NCI-H1417 (cell line): Measurements from ENCODE around the gene ELN.

Source experiments
- DNase-seq, 3 experiments: peaks; one replicate each; lab custom pipeline; 2025; lab: John Stamatoyannopoulos, UW

The ELN gene

GRCh38 chr7:74023786-74024185 lies 4.2 kb upstream of the ELN start:
- DNase-seq = no peak

- peak in 1 of 3 experiments; percentile 23 for DNase-seq
Observed at GRCh38 chr7:74025146-74025545, 2.8 kb upstream of the ELN start.

- DNase-seq = no peak
Observed at GRCh38 chr7:74025730-74026129, 2.2 kb upstream of the ELN start.

GRCh38 chr7:74026406-74026902 lies 1.5 kb upstream of the ELN start:
- DNase-seq = no peak

GRCh38 chr7:74026903-74027682 lies 880 bp upstream of the ELN start:
- DNase-seq = peak; percentile 27 to 44 (median 29)

- DNase-seq = peak in 1 of 3 experiments; percentile 54
Observed at GRCh38 chr7:74028321-74028838, 407 bp downstream of the ELN start.

GRCh38 chr7:74029089-74029785 lies 1.3 kb downstream of the ELN start:
- DNase-seq = no peak

GRCh38 chr7:74029991-74030415 lies 2.0 kb downstream of the ELN start:
- peak in 2 of 3 experiments; percentile 21 to 38 for DNase-seq

GRCh38 chr7:74030861-74031260 lies 2.9 kb downstream of the ELN start:
- DNase-seq = no peak

GRCh38 chr7:74031403-74032190 lies 3.6 kb downstream of the ELN start:
- DNase-seq = no peak

- no peak for DNase-seq
Observed at GRCh38 chr7:74032191-74032490, 4.2 kb downstream of the ELN start.

GRCh38 chr7:74032624-74033371 lies 4.8 kb downstream of the ELN start:
- no peak for DNase-seq

GRCh38 chr7:74033372-74034311 lies 5.7 kb downstream of the ELN start:
- peak in 2 of 3 experiments; percentile 32 to 58 for DNase-seq

- DNase-seq = no peak
Observed at GRCh38 chr7:74037609-74038008, 9.6 kb downstream of the ELN start.

GRCh38 chr7:74038194-74038961 lies 10.4 kb downstream of the ELN start:
- no peak for DNase-seq

GRCh38 chr7:74039337-74039736 lies 11.4 kb downstream of the ELN start:
- peak in 2 of 3 experiments; percentile 64 to 80 for DNase-seq

- DNase-seq = no peak
Observed at GRCh38 chr7:74040101-74040790, 12.3 kb downstream of the ELN start.

GRCh38 chr7:74040791-74041520 lies 13.0 kb downstream of the ELN start:
- DNase-seq = no peak
